ENCODE data around the gene STUM.

- TF ChIP-seq CTCF (IDR thresholded peaks at IDR 0.05) (no peak), POLR2A (IDR thresholded peaks at IDR 0.05) (no peak), POLR2AphosphoS5 (IDR thresholded peaks at IDR 0.05) (no peak)
These were observed 14.4 kb downstream of the STUM start for GRCh38 chr1:226562989-226563388.

Data from upper lobe of left lung (tissue), 4 donors.